ENCODE data around the gene RAB8B.

Gene RAB8B

DNA sequence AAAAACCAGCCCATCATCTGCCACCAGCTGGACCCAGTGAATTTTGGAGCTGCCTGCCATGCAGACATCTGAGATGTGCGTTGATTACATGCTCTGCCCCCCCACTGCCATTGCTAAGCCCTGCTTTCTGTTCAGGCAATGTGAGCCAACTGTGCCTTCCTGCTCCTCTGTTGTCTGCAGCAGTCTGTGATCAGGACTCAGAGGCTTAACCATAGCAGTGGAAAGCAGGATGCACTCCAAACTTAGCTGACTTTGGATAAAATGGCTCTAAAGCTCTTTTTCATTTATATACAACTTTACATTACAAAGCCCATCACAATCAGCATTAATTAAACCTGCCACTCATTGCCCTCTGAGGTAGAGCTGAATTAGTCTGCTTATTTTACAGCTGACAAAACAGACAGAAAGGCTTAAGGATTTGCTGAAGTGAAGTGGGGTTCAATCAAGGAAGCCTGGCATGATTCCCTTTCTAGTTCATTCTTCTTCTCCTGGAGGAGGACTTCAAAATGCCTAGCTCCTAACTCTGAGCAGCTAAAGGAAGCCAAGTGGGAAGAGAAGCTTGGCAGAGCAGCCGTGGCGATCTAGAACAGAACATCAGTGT is 16.5 kb upstream of the RAB8B start:
- TF ChIP-seq, protein P1, sequence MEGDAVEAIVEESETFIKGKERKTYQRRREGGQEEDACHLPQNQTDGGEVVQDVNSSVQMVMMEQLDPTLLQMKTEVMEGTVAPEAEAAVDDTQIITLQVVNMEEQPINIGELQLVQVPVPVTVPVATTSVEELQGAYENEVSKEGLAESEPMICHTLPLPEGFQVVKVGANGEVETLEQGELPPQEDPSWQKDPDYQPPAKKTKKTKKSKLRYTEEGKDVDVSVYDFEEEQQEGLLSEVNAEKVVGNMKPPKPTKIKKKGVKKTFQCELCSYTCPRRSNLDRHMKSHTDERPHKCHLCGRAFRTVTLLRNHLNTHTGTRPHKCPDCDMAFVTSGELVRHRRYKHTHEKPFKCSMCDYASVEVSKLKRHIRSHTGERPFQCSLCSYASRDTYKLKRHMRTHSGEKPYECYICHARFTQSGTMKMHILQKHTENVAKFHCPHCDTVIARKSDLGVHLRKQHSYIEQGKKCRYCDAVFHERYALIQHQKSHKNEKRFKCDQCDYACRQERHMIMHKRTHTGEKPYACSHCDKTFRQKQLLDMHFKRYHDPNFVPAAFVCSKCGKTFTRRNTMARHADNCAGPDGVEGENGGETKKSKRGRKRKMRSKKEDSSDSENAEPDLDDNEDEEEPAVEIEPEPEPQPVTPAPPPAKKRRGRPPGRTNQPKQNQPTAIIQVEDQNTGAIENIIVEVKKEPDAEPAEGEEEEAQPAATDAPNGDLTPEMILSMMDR (IDR thresholded peaks at IDR 0.05; ENCODE audit: unreplicated experiment in 3 of 3): no peak

DNA sequence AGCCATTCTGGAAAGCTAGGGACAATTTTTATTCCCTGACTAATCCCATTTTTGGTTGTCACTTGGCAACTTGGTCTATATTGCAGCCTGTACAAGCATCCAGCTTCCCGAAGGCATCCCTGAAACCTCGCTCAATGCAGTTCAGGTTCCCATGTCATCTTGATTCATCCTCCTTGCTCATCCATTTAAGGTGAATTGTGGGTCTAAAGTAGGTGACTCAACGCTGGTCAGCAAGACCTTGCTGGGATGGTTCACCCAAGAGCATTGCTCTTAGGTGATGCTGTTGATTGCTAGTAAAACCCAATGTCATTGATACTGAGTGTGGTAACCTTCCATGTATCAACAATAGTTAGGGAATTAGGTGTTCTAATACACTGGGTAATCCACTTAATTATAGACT is 13.1 kb upstream of the RAB8B start:
- Mint-ChIP-seq H3K36me3 (ENCODE audit: low read depth) (no peaks in the 10 kb centered on the region), H3K27ac (no peak overlapping the region), H3K27me3 (ENCODE audit: low read depth) (peaks cover 3% of the 10 kb centered on the region), H3K9me3 (no peaks in the 10 kb centered on the region), H3K4me3 (no peak overlapping the region), H3K4me1 (peaks cover 12% of the 10 kb centered on the region)
- TF ChIP-seq, protein P1 (IDR thresholded peaks at IDR 0.05; ENCODE audit: unreplicated experiment in 3 of 3): no peak

More for the DNA sequence above, 16.5 kb upstream of the RAB8B start:
- Mint-ChIP-seq H3K36me3 (ENCODE audit: low read depth) (no peaks in the 10 kb centered on the region), H3K27me3 (ENCODE audit: low read depth) (peaks cover 3% of the 10 kb centered on the region), H3K4me1 (peaks cover 16% of the 10 kb centered on the region), H3K4me3 (no peak overlapping the region), H3K27ac (peak overlapping the region in 1 of 3 experiments; percentile 7), H3K9me3 (no peaks in the 10 kb centered on the region)

DNA sequence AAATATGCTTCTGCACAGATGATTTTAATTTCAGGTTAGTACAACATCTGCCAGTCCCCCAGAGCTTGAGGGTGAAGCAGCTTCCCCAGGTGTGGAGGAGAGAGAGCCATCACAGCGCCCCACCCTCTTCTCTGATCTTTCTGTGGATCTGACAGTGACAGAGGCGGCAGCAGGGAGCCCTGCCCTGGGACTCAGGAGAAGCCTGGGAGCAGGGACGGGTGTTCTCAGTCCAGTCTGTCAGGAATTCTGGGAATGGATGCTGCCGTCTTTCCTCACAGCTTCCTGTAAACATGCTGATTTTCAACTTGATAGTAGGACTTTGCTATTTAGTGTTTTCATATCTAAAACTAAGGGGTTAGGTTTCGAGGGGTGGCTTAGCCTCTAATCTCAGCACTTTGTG is 11.4 kb upstream of the RAB8B start:
- H3K36me3 Mint-ChIP-seq (ENCODE audit: low read depth): no peaks in the 10 kb centered on the region
- H3K4me1 Mint-ChIP-seq: peaks cover 4% of the 10 kb centered on the region
- peaks cover 3% of the 10 kb centered on the region for H3K27me3 Mint-ChIP-seq (ENCODE audit: low read depth)
- H3K9me3 Mint-ChIP-seq: no peaks in the 10 kb centered on the region
- TF ChIP-seq, protein P1 (IDR thresholded peaks at IDR 0.05; ENCODE audit: unreplicated experiment in 3 of 3): no peak
- no peak overlapping the region for H3K4me3 Mint-ChIP-seq
- H3K27ac Mint-ChIP-seq: no peak overlapping the region

DNA sequence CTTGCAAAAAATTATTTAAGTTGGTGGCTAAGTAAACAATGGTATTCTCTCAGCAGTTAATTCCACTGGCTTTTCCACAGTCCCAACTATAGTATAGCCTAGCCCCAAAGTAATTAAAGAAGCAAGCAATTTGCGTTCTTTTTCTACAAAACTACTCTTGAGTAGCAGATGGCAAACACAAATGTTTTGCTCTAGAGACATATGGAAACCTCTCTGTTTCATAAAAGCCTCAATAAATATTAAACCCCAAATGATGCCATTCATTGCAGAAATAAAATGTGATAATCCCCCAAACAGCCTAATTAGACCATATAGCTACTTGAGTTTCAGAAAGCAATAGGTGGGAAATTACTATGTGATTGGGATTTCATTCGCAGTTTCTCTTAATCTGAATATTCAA is 8.7 kb upstream of the RAB8B start:
- Mint-ChIP-seq H3K4me3 (no peak overlapping the region), H3K27ac (no peak overlapping the region), H3K36me3 (ENCODE audit: low read depth) (no peaks in the 10 kb centered on the region), H3K4me1 (peaks cover 5% of the 10 kb centered on the region), H3K9me3 (no peaks in the 10 kb centered on the region), H3K27me3 (ENCODE audit: low read depth) (no peaks in the 10 kb centered on the region)
- TF ChIP-seq, protein P1 (IDR thresholded peaks at IDR 0.05; ENCODE audit: unreplicated experiment in 3 of 3): no peak

DNA sequence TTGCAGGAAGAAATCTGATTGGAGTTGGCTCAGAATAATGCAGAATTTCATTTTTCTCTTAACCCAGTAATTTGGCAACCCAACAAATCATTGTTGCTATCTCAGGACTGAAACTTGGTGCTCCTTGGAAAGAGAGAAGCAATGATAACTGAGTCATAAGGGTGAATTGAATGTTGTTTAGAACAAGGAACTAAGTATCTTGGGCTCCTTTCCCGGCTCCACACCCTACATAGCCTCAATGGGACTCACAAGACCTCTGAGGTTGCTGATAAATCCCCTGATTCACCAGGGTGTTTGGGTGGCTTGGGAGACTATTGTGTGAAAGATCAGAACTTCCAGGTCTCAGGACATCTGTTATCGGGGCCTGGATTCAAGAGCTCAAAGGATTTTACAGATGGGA is 7.8 kb upstream of the RAB8B start:
- no peak overlapping the region for H3K4me3 Mint-ChIP-seq
- TF ChIP-seq, protein P1 (IDR thresholded peaks at IDR 0.05; ENCODE audit: unreplicated experiment in 3 of 3): no peak
- peaks cover 5% of the 10 kb centered on the region for H3K4me1 Mint-ChIP-seq
- H3K27me3 Mint-ChIP-seq (ENCODE audit: low read depth): no peaks in the 10 kb centered on the region
- H3K36me3 Mint-ChIP-seq (ENCODE audit: low read depth): no peaks in the 10 kb centered on the region
- H3K9me3 Mint-ChIP-seq: no peaks in the 10 kb centered on the region
- H3K27ac Mint-ChIP-seq: no peak overlapping the region

DNA sequence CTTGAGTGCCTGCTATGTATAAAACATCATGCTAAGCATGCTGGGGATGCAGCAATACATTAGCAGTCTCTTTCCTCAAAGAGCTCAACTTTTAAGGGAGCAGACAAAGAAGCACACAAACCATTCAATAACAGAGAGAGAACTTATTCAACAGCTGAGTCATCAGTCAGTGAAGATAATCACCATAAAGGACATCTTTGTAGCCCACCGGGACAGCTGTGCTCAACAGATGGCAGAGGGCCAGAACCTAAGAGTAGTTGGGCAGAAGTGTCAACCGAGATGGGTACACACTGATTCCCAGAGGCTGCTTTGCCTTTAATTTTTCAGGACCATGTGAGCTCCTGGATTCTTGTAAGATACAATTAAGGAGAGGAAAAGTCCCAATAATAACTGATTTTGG is 4.2 kb upstream of the RAB8B start:
- Mint-ChIP-seq H3K9me3 (no peaks in the 10 kb centered on the region), H3K36me3 (ENCODE audit: low read depth) (no peaks in the 10 kb centered on the region), H3K4me3 (peak overlapping the region in 1 of 3 experiments; percentile 4), H3K27me3 (ENCODE audit: low read depth) (no peaks in the 10 kb centered on the region), H3K27ac (no peak overlapping the region), H3K4me1 (peaks cover 14% of the 10 kb centered on the region)
- TF ChIP-seq, protein P1 (IDR thresholded peaks at IDR 0.05; ENCODE audit: unreplicated experiment in 3 of 3): no peak

All from nephron (organoid).